Measurements from ENCODE around the gene EDC3.
"Not testable (repeated sequence)": the region's sequence is repeated elsewhere in the genome, so short reads cannot be mapped to it uniquely, and the experiment has no call there.

Gene EDC3

DNA sequence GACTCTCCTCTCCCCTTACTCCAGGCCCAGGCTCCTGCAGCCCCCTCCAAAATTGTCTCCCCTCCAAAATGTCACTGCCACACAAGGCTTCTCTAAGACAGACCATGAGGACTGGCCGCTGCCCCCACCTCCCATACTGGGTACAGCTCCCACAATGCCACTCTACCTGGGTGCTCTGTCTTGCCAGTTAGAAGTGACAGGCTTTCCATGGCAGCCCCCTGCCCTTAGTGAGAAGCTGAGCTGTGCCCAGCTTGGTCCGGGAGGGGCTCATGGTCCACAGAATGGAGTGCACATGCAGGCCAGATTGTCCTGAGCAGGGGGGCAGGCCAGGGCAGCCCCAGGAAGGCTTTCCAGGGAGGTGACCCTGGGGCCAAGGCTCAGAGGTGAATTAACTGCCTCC is 83.1 kb downstream of the EDC3 start:
- DNase-seq: no peak

DNA sequence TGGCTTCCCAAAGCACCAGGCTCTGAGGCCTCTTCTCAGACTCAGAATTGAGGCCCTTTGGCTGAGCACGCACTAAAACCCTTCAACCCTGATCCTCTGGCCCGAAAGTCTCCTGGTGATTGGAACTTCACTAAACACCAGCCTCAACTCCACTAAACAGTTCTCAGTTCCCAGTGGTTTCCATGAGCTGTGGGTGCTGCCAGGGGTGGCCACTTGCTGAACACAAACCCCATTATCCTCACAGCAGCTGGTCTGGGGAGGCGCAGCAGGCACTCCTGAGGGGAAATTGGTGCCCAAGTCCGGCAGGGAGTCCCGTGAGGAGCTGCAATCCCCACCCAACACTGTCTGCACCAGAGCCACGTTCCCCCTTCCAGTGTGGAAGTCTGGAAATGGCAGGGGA is 84.0 kb downstream of the EDC3 start:
- DNase-seq: no peak

DNA sequence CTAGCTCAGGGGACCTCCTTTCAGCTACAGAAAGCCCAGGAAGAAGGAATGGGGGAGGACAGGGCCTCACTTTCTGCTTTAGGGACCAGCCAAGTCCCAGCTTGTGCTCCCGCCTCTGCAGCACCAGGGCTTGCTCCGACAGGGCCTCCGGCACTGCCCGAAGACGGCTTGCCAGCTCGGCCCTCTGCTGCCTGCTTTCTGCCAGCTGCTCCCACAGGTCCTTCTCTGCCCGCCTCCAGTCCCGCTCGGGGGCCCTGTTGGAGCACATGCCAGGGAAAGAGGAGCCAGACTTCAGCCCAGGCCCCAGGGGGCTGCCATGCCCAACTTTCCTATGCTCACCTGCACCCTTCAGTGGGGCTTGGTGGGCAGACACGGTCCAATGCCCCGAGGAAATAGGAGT is 84.5 kb downstream of the EDC3 start:
- no peak for DNase-seq

DNA sequence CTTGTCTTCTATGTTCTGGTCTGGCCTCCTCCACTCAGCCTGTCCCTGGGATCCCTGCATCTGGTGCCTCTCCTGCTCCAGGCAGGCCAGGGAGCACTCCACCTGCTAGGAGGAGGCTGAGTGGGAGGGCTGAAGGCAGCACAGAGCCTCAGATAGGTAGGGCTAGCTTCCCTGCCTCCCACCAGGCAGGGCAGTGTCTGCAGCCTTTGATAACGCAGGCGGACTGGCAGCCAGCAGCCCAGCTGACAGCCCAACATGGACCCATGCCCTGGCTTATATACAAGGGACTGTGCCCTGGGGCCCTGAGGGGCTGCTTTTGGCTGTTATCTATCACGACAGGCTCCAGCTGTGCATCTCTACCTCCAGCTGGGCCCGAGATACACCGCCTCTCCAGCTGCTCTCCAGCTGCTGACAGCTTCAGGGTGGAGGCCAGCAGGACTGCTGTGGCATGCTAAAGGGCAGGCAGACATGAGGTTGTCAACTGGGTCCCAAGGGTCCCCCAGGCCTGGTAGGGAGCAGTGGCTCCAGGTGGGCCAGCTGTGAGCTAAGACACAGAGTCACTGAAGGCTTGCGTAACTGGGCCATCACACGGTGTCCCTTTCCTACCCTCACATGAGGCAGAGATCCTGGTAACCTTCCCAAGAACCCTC is 85.4 kb downstream of the EDC3 start:
- DNase-seq: no peak

DNA sequence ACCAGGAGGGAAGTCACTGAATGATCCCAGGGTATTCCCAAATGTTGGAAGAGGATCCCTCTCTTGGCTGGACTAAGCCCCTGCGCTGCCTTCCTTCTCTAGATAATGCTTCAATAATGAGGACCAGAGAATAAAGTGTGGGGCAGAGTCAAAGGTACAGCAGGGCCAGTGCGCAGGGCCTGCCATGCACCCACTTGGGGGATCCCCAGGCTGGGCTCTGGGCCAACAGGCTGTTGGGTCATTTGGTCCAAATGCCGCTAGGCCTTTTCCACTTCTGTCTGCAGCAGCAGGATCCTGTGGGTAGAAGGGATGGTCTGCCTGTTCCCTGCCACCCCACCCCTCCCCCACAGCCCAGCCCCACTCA is 85.9 kb downstream of the EDC3 start:
- no peak for DNase-seq

DNA sequence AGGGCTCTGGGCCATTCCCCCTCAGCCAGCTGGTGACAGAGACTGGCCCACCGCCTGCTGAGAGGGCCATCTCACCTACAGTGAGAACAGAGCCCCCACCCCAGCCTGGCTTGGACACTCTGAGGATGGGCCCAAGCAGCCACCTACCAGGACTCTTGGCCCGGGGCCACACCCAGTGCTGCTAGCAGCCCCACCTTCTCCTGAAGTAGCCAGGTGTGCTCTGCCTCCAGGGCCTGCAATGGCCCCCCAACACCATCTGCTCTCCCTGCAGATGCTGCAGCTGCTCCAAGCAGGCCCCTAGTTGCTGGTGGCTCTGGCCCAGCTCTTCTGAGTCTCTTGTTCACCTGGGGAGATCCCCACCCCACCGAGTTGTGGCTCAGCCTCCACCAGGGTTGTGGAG is 87.0 kb downstream of the EDC3 start:
- no peak for DNase-seq

DNA sequence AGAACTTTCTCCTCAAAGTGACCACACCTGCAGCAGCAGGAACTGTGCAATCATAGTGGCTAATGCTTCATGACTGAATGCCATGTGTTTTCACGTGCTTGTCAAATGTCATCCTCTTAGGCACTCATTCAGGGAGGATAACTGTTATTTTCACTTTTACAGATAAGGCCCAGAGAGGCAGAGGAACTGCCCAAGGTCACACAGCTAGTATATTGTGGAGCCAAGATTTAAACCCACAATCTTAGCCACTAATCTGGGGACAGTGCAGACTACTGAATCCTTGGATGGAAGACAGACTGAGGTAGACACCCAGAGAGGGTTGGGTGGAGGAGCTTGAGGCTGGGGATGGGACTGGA is 90.1 kb downstream of the EDC3 start:
- DNase-seq: no peak

DNA sequence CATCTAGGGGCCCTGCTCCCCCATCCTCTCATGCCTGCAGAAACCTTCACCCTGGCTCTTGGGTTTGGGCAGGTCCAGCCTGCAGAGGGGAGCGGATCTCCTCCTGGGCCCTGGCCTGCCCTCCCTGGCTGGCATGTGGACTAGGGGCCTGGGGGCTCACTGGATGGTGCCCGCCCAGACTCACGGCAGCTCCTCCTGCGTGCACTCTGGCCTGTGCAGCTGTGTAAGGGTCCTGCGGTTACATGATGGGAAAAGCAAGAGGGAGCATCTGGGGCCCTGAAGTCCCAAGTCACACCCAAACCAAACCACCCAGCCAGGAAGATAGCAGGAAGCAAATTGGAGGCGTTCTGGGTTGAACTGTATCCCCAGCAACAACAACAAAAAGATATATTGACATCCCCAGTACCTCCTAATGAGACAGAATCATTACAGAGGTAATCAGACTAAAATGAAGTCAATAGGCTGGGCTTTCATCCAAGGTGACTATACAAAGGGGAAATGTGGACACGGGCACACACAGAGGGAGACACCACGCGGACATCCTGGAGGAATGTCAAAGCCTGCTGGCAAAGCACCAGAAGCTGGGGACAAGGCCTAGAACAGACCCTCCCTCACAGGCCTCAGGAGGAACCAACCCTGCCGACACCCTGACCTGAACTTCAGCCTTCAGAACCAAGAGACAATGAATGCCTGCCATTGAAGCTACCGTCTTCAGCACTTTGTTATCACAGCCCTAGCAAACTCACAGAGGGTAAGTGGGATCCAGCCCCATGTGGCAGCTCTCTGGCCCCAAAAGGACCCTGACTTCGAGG is 90.6 kb downstream of the EDC3 start:
- peak in 1 of 51 donors; percentile 8 for DNase-seq

DNA sequence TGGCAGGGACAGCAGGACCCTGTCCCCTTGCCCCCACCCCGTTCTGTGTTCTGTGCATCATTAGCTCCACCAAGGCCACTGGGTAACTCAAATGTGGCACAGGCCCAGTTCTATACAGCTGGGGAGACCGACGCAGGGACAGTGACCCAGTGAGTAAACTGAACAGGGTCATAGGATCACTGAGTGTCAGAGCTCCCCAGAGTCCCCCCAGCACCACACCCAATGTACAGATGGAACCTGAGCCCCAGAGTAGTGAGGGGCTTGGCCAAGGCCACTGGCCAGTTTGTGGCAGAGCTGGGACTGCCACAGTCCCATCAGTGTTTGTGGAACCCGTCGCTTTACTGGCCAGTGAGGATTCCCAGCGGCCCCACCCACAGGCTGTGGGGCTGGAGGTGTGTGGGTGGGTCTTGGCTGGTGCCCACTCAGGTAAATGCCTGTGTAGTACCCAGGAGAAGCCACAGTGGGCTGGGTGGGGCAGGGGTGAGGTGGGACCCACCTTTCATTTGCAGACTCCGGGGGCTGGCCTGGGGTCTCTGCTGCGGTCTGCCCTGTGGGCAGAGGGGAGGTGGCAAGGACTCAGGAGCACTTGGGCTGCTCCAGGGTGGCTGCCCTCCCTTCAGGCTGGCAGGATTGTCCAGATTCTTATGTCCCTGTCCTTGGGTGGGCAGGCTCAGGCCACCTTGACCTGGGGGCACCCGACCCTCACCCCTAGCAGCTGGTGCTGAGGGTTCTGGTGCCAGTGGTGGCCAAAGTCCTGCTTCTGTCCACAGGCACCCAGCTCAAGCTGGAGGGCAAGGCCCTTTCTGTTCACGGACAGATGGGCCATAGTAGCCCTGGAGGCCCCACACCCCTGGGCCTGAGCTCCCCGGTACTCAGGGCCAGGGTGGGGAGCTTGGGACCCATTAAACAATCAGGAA is 91.8 kb downstream of the EDC3 start:
- no peak for DNase-seq

DNA sequence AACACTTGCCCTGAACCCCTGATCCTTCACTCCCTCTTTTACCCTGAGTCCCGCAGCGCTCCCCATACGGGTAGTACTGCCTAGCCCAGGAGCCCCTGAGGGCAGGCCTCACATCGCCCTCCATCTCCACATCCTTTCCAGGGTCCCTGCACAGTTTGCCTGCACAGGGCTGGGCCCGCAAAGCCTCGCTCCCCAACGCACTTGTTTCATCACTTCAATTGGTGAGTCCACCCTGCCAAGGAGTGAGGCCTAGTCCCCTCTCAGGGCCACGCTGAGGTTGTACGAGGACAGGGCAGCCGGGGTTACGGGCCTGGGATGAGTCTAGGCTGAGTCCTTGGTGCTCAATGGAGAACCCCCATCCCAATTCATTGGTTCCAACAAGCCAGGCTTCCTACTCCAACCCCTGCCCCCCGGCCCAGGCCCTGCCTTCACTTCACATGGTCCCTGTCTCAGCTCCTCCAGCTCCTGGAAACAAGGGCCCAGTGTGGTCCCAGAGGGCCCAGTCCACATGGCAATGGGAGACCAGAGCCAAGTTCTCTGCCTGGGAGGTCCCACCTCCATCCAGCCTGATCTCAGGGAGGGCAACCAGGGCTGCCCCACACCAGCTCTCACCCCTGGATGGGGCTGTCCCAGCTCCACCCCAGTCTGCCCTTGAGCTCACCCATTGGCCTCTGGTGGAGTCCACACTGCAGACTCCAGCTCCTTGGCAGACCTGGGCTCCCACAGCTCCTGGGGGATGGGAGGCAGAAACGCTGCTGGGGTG is 92.6 kb downstream of the EDC3 start:
- no peak for DNase-seq

DNA sequence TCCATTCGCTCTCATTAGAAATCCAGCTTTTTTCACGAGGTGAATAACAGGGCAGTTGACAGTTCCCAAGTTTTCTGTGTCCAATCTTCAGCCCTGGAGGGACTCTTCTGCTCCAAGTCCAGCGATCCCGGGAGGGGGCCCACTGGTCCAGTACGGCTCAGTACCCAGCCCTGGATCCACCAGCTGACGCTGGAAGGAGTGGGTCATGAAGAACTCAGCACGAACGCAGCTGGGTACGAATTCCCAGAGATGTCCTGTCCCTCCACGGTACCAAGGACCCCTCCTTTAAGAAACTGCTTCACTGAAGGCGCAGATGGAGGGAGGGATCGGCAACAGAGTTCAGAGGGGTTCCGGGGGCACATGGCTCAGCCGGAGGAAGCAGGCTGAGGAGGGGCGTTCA is 96.7 kb downstream of the EDC3 start:
- peak in 1 of 51 donors; percentile 22 for DNase-seq

DNA sequence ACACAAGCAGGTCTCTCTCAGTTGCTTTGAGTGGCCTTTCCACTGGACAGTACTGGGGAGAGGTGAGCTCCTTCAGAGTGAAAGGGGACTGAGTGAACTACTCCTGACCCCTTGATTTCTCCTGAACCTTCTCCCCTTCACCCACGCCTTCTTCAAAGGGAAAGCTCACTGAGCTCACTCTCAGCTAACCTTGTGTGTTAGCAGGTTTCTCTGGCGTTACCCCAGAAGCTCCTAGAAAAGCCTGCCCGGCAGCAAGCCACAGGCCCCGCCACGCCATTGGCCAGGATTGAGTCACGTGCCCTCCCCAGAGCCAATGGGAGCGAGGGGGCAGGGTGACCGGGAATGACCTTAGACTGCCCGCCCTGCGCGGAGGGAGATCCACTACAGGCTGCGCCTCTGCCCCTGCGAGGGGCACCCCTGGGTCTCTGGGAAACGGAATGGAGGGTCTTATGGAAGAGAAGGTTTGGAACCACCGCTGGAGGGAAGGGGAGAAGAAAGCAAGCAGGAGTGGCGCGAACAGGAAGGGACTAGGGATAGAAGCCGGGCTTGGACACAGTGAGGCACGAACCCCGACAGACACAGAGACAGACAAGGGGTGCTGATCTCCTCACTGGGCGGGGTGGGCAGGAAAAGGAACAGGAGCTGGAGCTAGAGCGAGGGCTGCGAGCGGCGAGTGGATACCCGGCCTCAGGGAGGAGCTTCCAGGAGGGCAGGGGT is 97.5 kb downstream of the EDC3 start:
- peak; percentile 79 to 97 (median 93) for DNase-seq

DNA sequence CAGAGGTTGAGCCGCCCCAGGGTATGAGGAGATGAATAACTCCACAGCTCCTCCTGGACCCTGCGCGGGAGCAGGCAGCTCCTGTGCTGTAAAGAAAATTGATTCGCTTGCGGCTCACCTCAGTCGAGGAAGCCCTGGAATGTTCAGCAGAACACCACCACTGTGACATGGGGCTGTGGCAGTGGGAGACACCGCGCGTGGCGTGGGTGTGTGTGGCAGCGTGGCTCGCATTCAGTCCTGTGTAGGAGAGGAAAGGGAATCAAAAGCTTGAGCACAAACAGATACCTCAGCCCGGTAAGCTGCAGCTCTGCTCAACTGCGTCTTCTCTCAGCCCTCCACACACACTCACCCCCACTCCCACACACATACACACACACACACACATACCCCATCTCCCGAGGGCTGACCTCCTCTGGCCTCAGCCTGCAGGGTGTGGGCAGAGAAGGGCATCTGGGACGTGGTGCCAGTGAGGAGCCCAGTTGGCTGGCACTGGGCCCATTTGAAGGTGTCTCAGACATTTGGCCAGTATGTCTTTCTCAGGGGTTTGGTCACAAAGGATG is 98.6 kb downstream of the EDC3 start:
- not testable (repeated sequence) for DNase-seq

DNA sequence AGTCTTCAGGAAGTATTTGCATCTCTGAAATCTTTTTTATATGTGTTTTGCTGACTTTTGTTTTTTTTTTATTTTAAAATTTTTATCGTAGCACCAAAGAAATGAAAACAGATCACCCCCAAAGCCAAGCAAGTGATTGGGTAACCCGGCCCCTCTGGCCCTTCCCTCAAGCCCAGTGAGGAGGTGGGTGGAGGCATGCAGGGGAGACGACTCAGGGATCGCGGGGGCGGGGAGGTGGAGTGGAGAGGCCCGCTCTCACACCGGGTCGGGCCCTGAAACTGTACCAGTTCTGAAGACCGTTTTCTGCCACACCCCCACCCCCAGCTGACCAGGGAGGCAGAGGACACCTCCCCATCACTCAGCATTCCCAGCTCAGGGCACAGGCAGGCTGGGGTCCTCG is 99.1 kb downstream of the EDC3 start:
- not testable (repeated sequence) for DNase-seq

DNA sequence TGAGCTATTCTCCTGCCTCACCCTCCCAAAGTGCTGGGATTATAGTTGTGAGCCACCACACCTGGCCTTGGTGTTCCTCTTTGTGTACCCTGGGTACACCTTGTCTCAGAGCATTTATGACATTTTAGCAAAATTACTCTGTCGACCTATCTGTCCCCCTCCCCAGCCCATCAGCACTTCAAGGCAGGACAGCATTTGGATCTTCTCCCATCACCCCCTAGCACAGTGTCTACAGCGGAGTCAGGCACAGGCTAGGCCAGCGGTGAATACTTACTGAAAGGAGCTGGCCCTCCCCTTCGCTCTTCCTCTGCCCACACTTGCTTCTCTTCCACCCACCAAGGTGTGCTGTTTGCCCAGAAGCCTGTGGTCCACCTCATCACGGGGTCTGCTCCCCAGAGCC is 100.6 kb downstream of the EDC3 start:
- DNase-seq: no peak

DNA sequence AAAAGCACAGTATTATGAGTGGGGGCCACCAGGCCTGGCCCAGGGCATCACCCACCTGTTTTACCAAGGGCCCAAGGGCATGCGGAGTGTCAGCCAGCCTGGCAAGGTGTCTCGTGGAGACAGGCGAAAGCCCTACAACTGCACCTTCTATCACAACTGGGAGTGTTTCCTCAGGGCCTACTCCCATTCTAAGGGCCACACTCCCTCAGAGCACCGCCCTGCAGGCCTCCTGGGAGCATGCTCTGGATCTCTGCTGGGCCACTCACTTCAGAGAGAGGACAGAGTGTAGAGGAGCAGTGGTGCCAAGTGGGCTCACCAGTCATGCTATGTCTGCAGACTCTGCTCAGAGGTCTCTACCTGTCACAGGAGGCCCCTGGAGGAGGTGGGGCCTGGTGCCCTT is 101.4 kb downstream of the EDC3 start:
- no peak for DNase-seq

DNA sequence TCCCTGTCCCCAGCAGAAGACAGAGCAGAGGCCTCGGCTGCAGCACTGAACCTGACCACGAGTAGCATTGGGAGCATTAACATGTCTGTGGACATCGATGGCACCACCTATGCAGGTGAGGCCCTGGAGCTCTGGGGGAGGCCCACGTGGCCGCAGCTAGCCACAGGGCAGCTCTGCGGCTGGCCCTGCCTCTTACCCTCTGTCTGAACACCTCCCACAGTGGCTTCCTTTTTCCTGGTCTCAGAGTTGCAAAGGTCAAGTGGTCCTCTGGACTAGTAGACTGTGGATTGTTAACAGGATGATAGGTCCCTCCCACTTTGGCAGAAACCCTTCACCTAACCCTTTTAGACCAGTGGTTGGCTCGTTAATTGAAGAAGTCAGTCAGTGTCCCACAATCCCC is 102.7 kb downstream of the EDC3 start:
- no peak for DNase-seq

DNA sequence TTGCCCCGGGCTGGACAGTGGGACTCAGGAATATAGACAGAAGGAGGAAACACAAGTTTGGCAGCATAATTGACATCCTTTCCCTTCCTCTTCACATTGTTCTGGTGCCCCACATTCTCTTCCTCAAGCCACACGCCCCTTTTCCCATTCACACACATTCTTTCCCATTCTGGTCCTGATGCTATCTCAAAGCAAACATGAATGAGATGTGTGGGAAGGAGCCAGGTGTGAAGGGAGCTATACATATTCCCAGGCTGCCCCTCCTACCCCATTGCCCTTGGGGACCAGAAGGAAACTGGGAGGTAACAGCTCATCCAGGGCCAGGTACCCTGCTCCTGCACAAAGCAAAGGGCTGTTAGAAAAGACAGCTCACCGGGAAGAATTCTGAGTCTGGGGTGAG is 103.6 kb downstream of the EDC3 start:
- DNase-seq: no peak

DNA sequence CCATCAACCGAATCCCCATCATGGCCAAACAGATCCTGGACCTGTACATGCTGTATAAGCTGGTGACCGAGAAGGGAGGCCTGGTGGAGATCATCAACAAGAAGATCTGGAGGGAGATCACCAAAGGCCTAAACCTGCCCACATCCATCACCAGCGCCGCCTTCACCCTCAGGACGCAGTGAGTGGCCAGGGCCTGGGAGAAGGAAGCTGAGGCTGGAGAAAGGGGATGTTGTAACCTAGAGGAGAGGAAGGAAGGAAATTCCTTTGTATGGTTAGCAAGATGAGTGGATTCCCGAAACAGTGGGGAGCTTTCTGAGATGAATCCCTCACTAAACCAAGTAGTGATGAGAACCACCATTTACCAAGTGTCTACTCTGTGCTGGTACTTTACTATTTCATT is 106.0 kb downstream of the EDC3 start:
- DNase-seq: no peak

DNA sequence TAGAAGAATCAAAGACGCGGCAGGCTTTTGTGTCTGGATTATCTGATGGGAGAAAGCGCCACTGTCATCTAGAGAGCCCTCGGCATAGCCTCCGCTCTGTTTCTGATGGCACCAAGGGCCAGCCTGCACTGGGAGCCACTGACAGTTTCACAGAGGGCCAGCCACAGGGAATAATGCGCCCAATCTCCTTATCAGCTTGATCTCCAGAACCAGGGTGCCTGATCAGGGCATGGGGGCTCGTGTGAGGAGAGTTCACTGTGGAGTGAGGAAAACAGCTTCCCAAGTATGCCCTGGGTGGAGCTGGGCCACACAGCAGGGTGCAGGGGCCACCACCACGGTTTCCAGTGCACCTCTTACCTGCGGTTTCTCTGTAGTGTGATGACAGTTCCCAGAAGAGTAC is 110.0 kb downstream of the EDC3 start:
- DNase-seq: no peak

DNA sequence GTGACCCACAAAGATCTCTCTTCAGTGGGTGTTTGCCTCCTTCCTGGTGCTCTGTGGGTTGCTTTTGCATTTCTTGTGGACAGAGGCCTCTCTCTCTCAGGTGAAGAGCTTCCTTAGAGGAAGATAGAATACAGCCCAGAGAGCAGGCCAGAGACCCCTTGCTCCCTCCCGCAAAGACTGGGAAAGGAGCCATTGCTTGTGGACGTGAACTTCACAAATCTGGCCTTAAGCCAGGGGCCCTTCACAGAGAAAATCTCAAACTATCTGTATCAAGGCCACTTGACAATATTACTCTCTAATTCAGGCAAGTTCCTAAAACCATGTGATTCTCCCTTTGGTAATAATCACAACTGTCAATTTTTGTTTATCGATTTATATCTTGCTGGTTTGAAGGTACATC is 110.6 kb downstream of the EDC3 start:
- DNase-seq: no peak

Data from hypothalamus (tissue), 51 donors.